Loucy (cell line): ENCODE results near the gene DYRK1B.

ENCODE experiments used
- H2AFZ ChIP-seq: fragments of 200-600 bp; sonication (generic); 2 replicates; pipeline ENCODE4 v1.6.0; 2016; ENCODE audit warnings: antibody characterized with exemption, mild to moderate bottlenecking, low read length, moderate library complexity
- H3F3A ChIP-seq: fragments of 200-600 bp; 2 replicates; pipeline ENCODE4 v1.6.0; 2016; ENCODE audit warnings: antibody characterized with exemption, low read depth, mild to moderate bottlenecking
- H3K27me3 ChIP-seq: fragments of 200-600 bp; sonication (generic); 2 replicates; pipeline ENCODE4 v1.6.1; 2014; ENCODE audit warnings: low read length, mild to moderate bottlenecking; ENCODE audit not compliant: insufficient read depth, poor library complexity, severe bottlenecking
- H3K36me3 ChIP-seq: fragments of 200-600 bp; sonication (generic); 2 replicates; pipeline ENCODE4 v1.6.1; 2016; ENCODE audit warnings: low read length; ENCODE audit not compliant: insufficient read depth
- H3K4me1 ChIP-seq: fragments of 200-600 bp; sonication (generic); 2 replicates; pipeline ENCODE4 v1.5.1; 2014; ENCODE audit warnings: low read length, mild to moderate bottlenecking; ENCODE audit not compliant: insufficient read depth, poor library complexity, severe bottlenecking
- H3K4me2 ChIP-seq: fragments of 200-600 bp; sonication (generic); 2 replicates; pipeline ENCODE4 v1.6.0; 2014; ENCODE audit warnings: antibody characterized with exemption, low read length, low read depth, mild to moderate bottlenecking; ENCODE audit not compliant: poor library complexity, severe bottlenecking
- H3K4me3 ChIP-seq: fragments of 200-600 bp; sonication (generic); 2 replicates; pipeline ENCODE4 v1.5.1; 2014; ENCODE audit warnings: low read length, mild to moderate bottlenecking, mixed read lengths; ENCODE audit not compliant: poor library complexity, severe bottlenecking
- H3K79me2 ChIP-seq: fragments of 200-600 bp; sonication (generic); 2 replicates; pipeline ENCODE4 v1.6.1; 2014; ENCODE audit warnings: low read length; ENCODE audit not compliant: insufficient read depth
- H3K9ac ChIP-seq: fragments of 200-600 bp; sonication (generic); 2 replicates; pipeline ENCODE4 v1.6.0; 2014; ENCODE audit warnings: mild to moderate bottlenecking, low read depth, low read length, moderate library complexity; ENCODE audit not compliant: poor library complexity, severe bottlenecking
- H3K9me2 ChIP-seq: fragments of 200-600 bp; sonication (generic); replicated peaks from 2 replicates; pipeline ENCODE4 v1.6.1; 2016; ENCODE audit warnings: low read depth, low read length, mixed read lengths
- H3K9me3 ChIP-seq: fragments of 200-600 bp; sonication (generic); 2 replicates; pipeline ENCODE4 v1.6.1; 2014; ENCODE audit warnings: mild to moderate bottlenecking, antibody characterized with exemption, low read length, low read depth; ENCODE audit not compliant: insufficient read depth
- H4K20me1 ChIP-seq: fragments of 200-600 bp; sonication (generic); 2 replicates; pipeline ENCODE4 v1.6.0; 2014; ENCODE audit warnings: antibody characterized with exemption, low read length, mild to moderate bottlenecking; ENCODE audit not compliant: insufficient read depth, poor library complexity, severe bottlenecking
- EZH2phosphoT487 ChIP-seq: fragments of 200-600 bp; IDR thresholded peaks from 2 replicates; pipeline ENCODE4 v1.6.1; 2018; ENCODE audit warnings: antibody characterized with exemption, mild to moderate bottlenecking, moderate library complexity, borderline replicate concordance
- TF ChIP-seq, protein P1 (sequence below): fragments of 200-600 bp; sonication (generic); conservative IDR thresholded peaks from 2 replicates; pipeline ENCODE4 v1.5.1; 2014; ENCODE audit warnings: mild to moderate bottlenecking, antibody characterized with exemption, low read length

The DYRK1B gene

DNA sequence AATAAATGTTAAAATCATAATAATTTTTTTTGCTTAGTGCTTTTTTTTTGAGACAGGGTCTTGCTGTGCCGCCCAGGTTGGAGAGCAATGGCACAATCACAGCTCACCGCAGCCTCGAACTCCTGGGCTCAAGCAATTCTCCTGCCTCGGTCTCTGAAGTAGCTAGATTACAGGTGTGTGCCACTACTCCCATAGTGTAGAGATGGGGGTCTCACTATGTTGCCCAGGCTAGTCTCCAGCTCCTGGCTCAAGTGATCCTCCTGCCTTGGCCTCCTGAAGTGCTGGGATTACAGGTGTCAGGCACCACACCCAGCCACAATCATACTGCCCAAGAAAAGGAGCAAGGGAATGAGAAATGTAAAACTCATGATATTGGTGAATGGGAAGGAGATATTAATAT is 7.1 kb upstream of the DYRK1B start:
- no peaks in the 10 kb centered on the region for H3K9me2 ChIP-seq
- no peak overlapping the region for H3K9ac ChIP-seq
- H3K9me3 ChIP-seq = no peaks in the 10 kb centered on the region
- peaks cover 42% of the 10 kb centered on the region for H4K20me1 ChIP-seq
- H2AFZ ChIP-seq = no peak overlapping the region
- H3K36me3 ChIP-seq = peaks cover 43% of the 10 kb centered on the region; the same call in 1 of the 2 replicates
- TF ChIP-seq, protein P1, sequence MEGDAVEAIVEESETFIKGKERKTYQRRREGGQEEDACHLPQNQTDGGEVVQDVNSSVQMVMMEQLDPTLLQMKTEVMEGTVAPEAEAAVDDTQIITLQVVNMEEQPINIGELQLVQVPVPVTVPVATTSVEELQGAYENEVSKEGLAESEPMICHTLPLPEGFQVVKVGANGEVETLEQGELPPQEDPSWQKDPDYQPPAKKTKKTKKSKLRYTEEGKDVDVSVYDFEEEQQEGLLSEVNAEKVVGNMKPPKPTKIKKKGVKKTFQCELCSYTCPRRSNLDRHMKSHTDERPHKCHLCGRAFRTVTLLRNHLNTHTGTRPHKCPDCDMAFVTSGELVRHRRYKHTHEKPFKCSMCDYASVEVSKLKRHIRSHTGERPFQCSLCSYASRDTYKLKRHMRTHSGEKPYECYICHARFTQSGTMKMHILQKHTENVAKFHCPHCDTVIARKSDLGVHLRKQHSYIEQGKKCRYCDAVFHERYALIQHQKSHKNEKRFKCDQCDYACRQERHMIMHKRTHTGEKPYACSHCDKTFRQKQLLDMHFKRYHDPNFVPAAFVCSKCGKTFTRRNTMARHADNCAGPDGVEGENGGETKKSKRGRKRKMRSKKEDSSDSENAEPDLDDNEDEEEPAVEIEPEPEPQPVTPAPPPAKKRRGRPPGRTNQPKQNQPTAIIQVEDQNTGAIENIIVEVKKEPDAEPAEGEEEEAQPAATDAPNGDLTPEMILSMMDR = no peak
- TF ChIP-seq EZH2phosphoT487 = no peak
- peaks cover 65% of the 10 kb centered on the region for H3K79me2 ChIP-seq
- H3K4me3 ChIP-seq = no peak overlapping the region
- H3F3A ChIP-seq = no peaks in the 10 kb centered on the region
- no peaks in the 10 kb centered on the region for H3K27me3 ChIP-seq
- peaks cover 29% of the 10 kb centered on the region for H3K4me1 ChIP-seq
- H3K4me2 ChIP-seq = peak overlapping the region; percentile 77

DNA sequence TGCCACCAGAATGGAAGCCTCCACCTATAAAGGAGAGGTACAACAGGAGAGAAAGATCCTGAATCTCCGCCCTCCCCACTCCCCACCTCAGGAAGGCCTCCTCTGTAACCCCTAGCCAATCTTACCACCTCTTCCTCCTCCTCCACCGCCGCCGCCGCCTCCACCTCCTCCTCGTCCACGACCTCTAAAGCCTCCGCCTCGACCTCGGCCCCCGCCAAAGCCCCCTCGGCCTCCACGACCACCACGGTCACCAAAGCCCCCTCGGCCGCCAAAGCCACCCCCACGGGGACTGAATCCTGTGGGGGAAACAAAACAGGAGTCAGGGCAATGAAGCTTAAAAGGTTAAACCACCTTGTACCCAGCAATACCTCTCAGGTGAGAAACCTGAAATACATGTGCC is 6.5 kb upstream of the DYRK1B start:
- Histone ChIP-seq H3K4me1 (peaks cover 29% of the 10 kb centered on the region), H3K4me2 (peak overlapping the region; percentile 77), H3K9ac (no peak overlapping the region), H3K9me3 (no peaks in the 10 kb centered on the region), H3F3A (no peaks in the 10 kb centered on the region), H3K4me3 (no peak overlapping the region), H4K20me1 (peaks cover 38% of the 10 kb centered on the region), H2AFZ (no peak overlapping the region), H3K27me3 (no peaks in the 10 kb centered on the region), H3K36me3 (peaks cover 49% of the 10 kb centered on the region; the same call in 1 of the 2 replicates), H3K9me2 (no peaks in the 10 kb centered on the region), H3K79me2 (peaks cover 59% of the 10 kb centered on the region)
- TF ChIP-seq, protein P1 = no peak
- TF ChIP-seq EZH2phosphoT487 = no peak

DNA sequence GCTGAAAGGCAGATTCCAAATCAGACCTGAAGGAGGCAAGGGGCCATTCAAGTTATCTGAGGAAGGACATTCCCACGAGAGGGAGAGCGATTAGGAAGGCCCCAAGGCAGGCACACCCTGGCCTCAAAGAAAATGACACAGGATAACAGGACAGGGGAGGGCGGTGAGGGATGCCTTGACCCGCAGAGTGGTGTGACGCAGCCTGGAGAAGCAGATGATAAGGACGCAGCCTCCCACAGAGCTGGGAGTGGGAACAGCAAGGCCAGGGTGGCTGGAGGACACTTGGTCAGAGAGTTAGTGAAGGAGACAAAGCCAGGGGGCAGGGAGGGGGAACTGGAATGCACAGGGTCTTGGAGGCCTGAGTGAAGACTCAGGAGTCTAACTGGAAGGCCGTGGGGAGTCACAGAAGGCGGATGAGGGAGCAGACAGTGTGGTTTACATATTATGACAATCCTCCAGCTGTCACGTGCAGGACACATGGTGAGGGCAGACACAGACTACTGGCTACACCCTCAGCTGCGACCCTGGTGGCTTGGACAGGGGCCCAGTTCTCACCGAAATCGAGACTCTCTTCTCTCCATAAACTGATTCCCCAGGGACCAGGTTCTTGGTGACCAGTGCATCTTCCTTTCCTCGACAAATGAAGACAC is 5.8 kb upstream of the DYRK1B start:
- TF ChIP-seq, protein P1 = no peak
- TF ChIP-seq EZH2phosphoT487 = no peak
- Histone ChIP-seq H3K4me1 (peaks cover 23% of the 10 kb centered on the region), H3K36me3 (peaks cover 53% of the 10 kb centered on the region; the same call in 1 of the 2 replicates), H3K79me2 (peaks cover 52% of the 10 kb centered on the region), H4K20me1 (peaks cover 31% of the 10 kb centered on the region), H3F3A (0 out of 2 replicates have a peak, but pooled peaks cover 2% of the 10 kb centered on the region), H3K9me3 (no peaks in the 10 kb centered on the region), H3K9me2 (no peaks in the 10 kb centered on the region), H3K4me2 (no peak overlapping the region), H2AFZ (no peak overlapping the region), H3K27me3 (no peaks in the 10 kb centered on the region), H3K4me3 (no peak overlapping the region), H3K9ac (no peak overlapping the region)
